ENCODE measurements around the gene FPR2. TPM values are rescaled to one million over a fixed set of nuclear protein-coding genes. Genes with fewer than 3 reads are reported as not detected.

The FPR2 gene
- total and polyA plus RNA-seq, 4 donors, result 0.15 to 4.1 (median 2.4) TPM

DNA sequence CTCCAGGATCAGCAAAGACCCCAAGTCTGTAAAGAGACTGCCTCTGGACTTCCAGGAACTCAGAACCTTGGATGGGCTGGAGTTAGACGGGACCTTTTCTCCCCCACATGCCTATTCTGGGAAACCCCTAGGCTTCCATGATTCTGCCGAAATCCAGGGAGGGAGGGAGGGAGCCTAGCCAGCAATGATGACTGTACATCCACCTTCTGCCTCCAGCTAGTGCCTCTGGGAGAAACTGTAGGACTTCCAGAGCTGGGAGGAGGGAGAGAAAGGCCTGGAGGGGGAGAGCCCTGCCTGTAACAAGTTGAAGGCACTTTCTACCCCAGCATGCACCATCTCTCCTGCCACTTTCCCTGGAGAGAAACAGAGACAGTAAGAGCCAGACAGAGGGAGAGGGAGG lies 31.2 kb upstream of the FPR2 start (continued):
- TF ChIP-seq, protein P1, sequence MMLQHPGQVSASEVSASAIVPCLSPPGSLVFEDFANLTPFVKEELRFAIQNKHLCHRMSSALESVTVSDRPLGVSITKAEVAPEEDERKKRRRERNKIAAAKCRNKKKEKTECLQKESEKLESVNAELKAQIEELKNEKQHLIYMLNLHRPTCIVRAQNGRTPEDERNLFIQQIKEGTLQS (IDR thresholded peaks at IDR 0.05), result no peak
- TF ChIP-seq, protein P2, sequence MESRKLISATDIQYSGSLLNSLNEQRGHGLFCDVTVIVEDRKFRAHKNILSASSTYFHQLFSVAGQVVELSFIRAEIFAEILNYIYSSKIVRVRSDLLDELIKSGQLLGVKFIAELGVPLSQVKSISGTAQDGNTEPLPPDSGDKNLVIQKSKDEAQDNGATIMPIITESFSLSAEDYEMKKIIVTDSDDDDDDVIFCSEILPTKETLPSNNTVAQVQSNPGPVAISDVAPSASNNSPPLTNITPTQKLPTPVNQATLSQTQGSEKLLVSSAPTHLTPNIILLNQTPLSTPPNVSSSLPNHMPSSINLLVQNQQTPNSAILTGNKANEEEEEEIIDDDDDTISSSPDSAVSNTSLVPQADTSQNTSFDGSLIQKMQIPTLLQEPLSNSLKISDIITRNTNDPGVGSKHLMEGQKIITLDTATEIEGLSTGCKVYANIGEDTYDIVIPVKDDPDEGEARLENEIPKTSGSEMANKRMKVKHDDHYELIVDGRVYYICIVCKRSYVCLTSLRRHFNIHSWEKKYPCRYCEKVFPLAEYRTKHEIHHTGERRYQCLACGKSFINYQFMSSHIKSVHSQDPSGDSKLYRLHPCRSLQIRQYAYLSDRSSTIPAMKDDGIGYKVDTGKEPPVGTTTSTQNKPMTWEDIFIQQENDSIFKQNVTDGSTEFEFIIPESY (IDR thresholded peaks at IDR 0.05), result no peak
- TF ChIP-seq TAF1 (conservative IDR thresholded peaks at IDR 0.05) (no peak), FOXA2 (IDR thresholded peaks at IDR 0.05) (no peak)

DNA sequence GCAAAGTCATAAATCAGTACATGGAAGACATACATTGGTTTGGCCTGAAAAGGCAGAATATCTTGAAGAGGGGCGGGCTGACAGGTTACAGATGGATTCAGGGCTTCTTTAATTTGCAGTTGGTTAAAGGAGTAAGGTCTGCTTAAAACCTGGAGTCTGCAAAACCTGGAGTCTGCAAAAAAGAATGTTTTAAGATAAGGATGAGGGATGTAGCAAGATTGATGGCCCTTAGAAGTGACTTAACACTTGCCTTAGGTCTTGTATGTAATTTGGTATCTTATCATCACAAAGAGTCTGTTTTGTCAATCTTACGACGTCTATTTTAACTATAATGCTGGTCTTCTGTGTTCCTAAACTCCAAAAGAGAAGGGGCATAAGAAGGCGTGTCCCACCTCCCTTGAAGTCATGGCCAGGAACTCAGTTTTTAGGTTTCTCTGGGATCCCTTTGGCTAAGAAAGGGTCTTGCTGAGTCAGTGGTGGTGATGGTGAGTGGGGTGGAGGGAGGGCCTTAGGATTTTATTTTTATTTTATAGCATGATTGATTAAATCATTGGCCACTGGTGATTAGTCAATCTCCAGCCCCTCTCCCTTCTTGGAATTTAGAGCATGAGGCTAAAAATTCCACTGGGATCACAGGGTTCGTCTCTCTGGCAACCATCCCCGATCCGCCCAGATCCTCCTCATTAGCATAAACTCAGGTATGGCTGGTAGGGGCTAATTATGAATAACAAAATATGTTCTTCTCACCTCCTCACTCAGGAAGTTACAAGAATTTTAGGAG lies 27.0 kb upstream of the FPR2 start:
- H3K4me3 ChIP-seq (ENCODE audit: low read depth in 1 of 3, low read length in 3 of 3), result no peak overlapping the region
- peaks cover 0 to 2% (median 0%) of the 10 kb centered on the region in 4 donors for H3K4me1 ChIP-seq (ENCODE audit: control insufficient read depth in 4 of 4, insufficient read depth in 4 of 4, low read length in 3 of 4)
- no peak overlapping the region for H3K27ac ChIP-seq (ENCODE audit: low read depth in 1 of 2, low read length in 2 of 2)
- 63% methylated on average over 7 of the region's 7 CpGs for WGBS
- no peaks in the 10 kb centered on the region for H3K36me3 ChIP-seq (ENCODE audit: control insufficient read depth in 4 of 4, insufficient read depth in 3 of 4, low read depth in 1 of 4, low read length in 3 of 4)
- H3K9me3 ChIP-seq (ENCODE audit: control insufficient read depth in 4 of 4, low read length in 3 of 4), result peaks cover 0 to 8% (median 2%) of the 10 kb centered on the region in 4 donors
- H3K27me3 ChIP-seq (ENCODE audit: control insufficient read depth in 4 of 4, insufficient read depth in 4 of 4, low read length in 3 of 4), result peaks cover 0 to 3% (median 0%) of the 10 kb centered on the region in 4 donors
- DNase-seq (ENCODE audit: low spot score), result no peak
- no peak overlapping the region for H3K9ac ChIP-seq (ENCODE audit: low read depth in 1 of 2, low read length in 2 of 2)
- TF ChIP-seq GABPA (IDR thresholded peaks at IDR 0.05 in 1 of 2, conservative IDR thresholded peaks at IDR 0.05 in 1 of 2), result no peak
- no peak for TF ChIP-seq JUND (IDR thresholded peaks at IDR 0.05)
- TF ChIP-seq HNF4A (conservative IDR thresholded peaks at IDR 0.05), result no peak
- TF ChIP-seq, protein P3, sequence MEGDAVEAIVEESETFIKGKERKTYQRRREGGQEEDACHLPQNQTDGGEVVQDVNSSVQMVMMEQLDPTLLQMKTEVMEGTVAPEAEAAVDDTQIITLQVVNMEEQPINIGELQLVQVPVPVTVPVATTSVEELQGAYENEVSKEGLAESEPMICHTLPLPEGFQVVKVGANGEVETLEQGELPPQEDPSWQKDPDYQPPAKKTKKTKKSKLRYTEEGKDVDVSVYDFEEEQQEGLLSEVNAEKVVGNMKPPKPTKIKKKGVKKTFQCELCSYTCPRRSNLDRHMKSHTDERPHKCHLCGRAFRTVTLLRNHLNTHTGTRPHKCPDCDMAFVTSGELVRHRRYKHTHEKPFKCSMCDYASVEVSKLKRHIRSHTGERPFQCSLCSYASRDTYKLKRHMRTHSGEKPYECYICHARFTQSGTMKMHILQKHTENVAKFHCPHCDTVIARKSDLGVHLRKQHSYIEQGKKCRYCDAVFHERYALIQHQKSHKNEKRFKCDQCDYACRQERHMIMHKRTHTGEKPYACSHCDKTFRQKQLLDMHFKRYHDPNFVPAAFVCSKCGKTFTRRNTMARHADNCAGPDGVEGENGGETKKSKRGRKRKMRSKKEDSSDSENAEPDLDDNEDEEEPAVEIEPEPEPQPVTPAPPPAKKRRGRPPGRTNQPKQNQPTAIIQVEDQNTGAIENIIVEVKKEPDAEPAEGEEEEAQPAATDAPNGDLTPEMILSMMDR (IDR thresholded peaks at IDR 0.05; ENCODE audit: low read depth, low read length, missing input control), result no peak
- TF ChIP-seq, protein P2 (IDR thresholded peaks at IDR 0.05), result no peak
- no peak for TF ChIP-seq HNF4G (IDR thresholded peaks at IDR 0.05)
- no peak for TF ChIP-seq YY1 (IDR thresholded peaks at IDR 0.05)
- TF ChIP-seq, protein P1 (IDR thresholded peaks at IDR 0.05), result no peak

DNA sequence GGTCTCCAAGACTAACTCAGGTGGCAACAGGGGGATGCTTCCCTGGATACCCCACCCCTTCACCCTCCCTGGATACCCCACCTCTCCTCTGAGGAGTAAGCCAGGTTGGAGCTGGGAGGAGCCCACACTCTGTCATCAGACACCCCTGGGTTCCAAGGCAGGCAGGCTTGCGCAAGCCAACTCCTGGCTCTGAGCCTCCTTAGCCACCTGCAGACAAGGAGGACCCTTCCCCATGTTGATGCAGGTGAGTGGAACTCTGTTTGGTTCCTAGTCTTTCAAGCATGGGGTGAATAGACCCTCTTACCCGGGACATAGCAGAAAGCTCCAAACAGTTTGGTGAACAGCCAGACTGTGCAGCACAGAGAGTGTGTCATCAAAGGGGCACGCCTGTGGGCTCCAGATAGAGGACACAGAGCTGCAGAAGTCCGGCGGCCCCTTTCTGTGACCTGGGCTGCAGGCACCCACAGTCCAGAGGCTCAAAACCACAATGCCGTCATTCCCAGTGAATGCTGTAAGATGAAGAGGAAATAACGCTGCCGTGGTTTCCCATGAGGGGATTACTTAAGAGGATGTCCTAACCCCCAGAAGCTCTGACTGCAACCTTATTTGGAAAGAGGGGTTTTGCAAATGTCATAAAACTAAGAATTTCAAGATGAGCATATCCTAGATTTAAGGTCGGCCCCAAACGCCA lies 25.1 kb upstream of the FPR2 start:
- DNase-seq (ENCODE audit: low spot score), result no peak
- H3K4me1 ChIP-seq (ENCODE audit: control insufficient read depth in 4 of 4, insufficient read depth in 4 of 4, low read length in 3 of 4), result peaks cover 0 to 2% (median 0%) of the 10 kb centered on the region in 4 donors
- 71% methylated on average over 10 of the region's 10 CpGs for WGBS
- H3K27ac ChIP-seq (ENCODE audit: low read depth in 1 of 2, low read length in 2 of 2), result peak overlapping the region; percentile 25 to 28
- H3K9me3 ChIP-seq (ENCODE audit: control insufficient read depth in 4 of 4, low read length in 3 of 4), result no peaks in the 10 kb centered on the region
- no peak overlapping the region for H3K4me3 ChIP-seq (ENCODE audit: low read depth in 1 of 3, low read length in 3 of 3)
- H3K36me3 ChIP-seq (ENCODE audit: control insufficient read depth in 4 of 4, insufficient read depth in 3 of 4, low read depth in 1 of 4, low read length in 3 of 4), result no peaks in the 10 kb centered on the region
- H3K27me3 ChIP-seq (ENCODE audit: control insufficient read depth in 4 of 4, insufficient read depth in 4 of 4, low read length in 3 of 4), result peaks cover 0 to 3% (median 0%) of the 10 kb centered on the region in 4 donors
- peak overlapping the region in 1 of 2 donors; percentile 8 for H3K9ac ChIP-seq (ENCODE audit: low read depth in 1 of 2, low read length in 2 of 2)
- TF ChIP-seq RXRA (IDR thresholded peaks at IDR 0.05) (no peak), RAD21 (IDR thresholded peaks at IDR 0.05) (peak in 1 of 2 donors; percentile 7), GABPA (IDR thresholded peaks at IDR 0.05 in 1 of 2, conservative IDR thresholded peaks at IDR 0.05 in 1 of 2) (no peak), FOXA1 (IDR thresholded peaks at IDR 0.05) (no peak), FOXA2 (IDR thresholded peaks at IDR 0.05) (no peak), SP1 (IDR thresholded peaks at IDR 0.05) (peak; percentile 17), YY1 (IDR thresholded peaks at IDR 0.05) (no peak), JUND (IDR thresholded peaks at IDR 0.05) (no peak), TAF1 (conservative IDR thresholded peaks at IDR 0.05) (no peak)
- TF ChIP-seq, protein P1 (IDR thresholded peaks at IDR 0.05), result no peak
- TF ChIP-seq, protein P3 (IDR thresholded peaks at IDR 0.05; ENCODE audit: low read depth, low read length, missing input control), result no peak
- TF ChIP-seq, protein P2 (IDR thresholded peaks at IDR 0.05), result no peak
